CD4-positive, alpha-beta T cell treated with Interleukin-17A for 1 hour (primary cell): ENCODE results near the gene NRXN2.

ENCODE experiments used
- DNase-seq: peaks from one replicate; pipeline ENCODE4 v3.0.0-alpha.2; 2020

NRXN2 gene

DNA sequence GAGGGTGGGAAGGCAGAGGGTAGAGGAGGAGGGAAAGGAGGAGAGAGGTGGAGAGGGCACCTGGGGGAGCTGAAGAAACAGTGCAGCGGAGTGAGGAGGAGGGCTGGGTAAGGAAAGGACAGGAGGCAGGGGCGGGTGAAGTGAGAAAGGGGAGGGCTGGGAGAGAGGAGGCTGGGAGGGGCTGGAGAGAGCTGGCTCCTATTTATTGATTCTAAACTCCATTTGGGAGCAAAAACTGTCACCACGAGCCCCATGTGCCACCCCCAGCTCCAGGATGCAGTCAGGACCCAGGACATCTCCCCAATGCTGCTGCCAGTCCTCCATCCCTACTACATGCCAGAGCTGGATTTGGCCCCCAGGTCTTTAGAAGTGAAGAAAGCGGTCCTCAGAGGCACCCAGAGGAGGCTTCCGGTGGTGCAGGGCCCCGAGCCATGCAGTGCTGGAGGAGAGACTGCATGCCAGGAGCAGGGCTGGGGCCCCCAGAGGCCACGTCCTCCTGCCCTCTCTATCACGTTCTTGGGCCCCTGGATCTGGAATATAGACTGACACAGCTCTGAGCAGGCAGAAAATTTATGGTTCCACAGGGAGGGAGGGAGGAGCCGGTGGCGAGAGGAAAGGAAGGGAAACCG lies 78.2 kb downstream of the NRXN2 start:
- no peak for DNase-seq

DNA sequence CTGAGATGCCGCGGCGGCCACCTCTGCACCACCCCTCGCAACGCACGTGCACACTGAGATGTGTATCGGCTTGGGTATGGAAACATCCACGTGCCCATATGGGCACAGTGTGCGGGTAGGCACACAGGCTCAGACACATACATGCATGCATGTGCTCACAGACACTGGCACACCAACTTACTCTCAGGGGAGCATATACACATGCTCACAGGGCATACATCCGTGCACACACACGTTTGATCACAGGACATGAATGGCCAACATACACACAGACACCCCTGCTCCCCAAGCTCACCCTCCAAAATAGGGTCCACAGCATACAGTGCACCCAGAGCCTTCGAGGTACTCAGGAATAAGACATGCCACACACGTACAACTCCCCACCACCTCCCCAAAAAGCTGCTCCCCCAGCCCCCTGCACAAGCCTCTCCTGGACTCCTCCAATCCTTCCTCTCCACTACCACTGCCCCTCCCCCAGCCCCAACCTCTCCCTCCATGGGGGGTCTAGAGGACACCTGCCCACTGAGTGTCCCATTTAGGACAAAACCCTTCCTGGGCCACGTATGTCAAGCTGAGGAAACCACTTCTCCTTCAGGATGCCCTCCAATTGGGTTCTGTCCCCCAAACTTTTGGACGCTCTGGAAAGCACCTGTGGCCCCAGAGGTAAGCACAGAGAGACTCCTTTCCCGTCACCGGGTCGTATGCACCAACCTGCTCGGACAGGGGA lies 78.9 kb downstream of the NRXN2 start:
- no peak for DNase-seq

DNA sequence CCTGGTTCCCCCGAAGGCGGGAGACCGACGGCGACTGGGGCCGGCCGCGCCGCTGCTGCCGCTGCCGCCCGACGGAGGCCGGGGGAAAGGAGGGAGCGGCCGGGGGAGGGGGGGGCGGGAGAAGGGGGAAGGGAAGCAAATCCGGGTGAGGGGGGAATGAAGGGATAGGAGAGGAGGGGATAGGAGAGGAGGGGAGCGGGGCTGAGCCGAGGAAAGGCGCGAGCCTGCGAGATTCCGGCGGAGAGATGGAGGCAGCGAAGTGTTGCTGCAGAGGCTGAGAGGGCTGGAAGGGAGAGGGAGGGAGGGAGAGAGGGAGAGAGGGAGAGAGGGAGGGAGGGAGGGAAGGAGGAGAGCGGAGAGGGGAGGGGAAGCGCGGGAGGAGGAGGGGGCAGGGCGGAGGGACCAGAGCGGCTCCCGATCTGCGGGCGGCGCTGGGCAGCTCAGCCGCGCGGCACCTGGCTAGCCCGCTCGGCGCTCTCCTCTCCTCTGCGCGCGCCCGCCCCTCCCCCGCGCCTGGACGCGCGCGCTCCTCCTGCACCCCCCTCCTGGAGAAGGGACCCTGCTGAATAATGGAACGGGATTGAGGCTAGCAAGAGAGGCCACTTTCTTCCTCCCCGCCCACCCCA lies 79.6 kb downstream of the NRXN2 start:
- DNase-seq, result no peak

DNA sequence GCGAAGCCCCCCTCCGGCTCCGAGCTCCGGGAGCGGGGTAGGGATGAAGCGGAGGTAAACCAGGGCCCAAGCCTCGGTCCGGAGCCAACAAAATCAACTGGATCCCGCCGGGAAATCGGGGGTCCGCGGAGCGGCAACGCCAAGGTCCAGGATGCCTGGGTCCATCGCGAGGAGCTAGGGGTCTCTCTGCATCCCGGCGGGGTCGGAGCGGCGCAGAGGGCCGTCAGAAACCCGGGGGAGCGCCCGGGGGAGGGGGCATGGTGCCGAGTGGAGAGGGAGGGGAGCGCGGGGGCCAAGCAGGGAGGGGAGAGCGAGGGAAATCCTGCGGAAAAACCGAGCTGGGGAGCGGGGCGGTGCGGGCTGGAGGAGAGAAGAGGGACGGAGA lies 80.1 kb downstream of the NRXN2 start:
- no peak for DNase-seq

DNA sequence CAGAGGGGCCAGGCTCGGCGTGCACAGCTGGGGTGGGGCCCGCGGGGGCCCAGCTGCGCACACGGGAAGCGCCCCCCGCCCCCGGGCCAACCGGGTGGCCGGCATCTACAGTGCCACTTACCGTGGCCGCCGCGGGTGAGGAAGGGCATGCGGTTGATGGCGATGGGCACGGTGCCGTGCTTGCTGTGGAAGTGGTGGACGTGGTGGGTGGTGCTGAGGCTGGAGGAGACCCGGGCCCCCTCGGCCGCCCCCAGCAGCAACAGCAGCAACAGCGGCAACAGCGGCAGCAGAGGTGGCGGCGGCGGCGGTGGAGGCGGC lies 80.6 kb downstream of the NRXN2 start:
- DNase-seq, result no peak

DNA sequence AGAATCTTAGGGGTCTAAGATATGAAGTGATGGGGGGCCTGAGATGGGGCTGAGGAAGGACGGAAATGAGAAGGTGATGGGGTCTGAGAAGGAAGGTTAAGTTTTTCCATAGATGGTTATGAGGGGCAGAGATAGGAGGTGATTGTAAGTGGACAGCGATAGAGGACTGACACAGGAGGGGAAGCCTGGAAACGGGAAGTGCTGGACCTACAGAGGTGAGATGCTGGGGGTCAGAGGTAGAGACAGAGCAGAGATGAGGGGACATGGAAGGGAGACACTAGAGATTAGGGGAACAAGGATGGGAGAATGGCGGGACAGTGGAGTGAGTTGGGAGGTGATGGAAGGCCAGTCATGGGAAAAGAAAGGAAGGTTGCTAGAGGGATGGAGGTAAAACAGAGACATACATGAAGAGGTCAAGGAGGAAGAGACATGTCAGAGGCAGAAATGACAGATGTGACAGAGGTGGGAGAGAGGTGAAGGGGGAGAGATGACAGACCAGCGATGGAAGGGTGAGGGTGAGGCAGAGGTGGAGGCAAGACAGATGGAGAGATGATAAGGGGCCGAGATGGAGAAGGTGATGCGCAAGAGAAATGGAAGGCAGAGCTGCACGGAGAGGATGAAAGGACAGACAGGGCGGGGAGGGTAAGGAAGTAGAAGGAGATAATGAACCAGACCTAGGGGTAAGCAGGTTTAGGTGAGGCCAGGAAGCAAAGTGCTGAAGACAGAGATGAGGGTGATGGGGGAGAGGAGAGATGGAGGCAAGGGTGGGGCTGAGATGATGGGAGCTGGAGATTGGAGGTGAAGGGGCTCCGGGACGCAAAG lies 81.2 kb downstream of the NRXN2 start:
- DNase-seq, result no peak

DNA sequence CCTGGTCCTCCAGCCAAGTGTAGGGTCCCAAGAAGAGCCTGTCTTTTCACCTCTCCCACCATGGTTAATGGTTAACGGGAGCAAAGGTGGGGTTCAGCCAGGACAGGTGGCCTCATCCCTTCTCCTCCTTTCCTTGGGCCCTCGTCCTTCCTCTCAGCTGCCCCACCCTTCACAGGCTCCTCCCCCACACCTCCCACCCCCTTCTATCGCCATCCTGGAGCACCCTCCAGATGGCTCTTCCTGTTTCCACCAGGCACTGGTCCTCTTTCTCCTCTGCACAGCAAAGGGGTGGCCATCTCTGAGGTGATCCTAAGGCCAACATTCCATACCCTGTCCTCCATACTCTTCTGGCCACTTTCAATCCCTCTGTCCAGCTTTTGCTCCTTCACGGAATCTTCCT lies 83.1 kb downstream of the NRXN2 start:
- DNase-seq, result no peak

DNA sequence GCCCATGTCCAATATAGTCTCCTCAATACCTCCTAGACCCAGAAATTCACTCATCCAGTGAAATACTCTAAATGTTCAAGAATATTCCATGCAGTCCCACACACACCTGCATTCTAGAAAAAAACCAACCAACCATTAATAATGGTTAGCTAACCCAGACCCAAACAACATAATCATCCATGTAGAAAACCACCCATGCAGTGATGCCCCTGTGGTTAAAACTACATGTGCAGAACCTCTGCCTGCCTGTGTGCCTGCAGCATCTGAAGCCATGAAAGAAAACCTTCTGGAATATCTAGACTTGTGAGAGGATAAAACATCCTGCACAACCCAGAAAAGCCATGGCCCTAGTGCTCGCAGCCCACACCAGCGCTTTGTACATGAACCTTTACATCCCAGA lies 84.2 kb downstream of the NRXN2 start:
- no peak for DNase-seq

DNA sequence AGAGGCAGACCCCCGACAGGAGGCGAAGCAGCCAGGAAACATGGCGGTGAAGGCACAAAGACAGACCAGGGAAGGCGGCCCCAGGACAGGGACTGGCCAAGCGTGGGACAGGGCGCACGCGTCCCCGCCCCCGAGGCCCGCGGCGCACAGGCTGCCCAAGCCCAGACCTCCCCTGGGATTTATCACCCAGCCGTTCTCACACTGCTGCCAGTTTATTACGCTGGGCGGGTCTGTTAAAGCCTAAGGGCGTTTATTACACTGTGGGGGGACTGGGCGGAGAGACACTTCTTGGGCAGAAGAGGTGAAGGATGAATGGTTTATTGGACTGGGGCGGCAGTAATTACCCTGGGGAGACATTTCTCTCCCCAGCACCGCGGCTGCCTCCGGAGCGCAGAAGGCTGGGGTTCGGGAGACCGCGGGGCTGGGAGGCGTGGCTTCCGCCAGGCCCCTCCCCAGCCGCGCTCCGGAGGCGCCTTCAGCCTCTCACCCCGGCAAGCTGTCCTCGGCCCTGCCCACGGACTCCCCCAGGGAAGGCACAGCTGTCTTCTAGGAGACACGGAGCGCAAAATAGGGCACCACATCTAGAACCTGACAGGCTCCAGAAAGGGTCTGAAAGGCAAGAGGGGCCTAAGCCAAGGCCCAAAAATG lies 84.9 kb downstream of the NRXN2 start:
- DNase-seq, result no peak

DNA sequence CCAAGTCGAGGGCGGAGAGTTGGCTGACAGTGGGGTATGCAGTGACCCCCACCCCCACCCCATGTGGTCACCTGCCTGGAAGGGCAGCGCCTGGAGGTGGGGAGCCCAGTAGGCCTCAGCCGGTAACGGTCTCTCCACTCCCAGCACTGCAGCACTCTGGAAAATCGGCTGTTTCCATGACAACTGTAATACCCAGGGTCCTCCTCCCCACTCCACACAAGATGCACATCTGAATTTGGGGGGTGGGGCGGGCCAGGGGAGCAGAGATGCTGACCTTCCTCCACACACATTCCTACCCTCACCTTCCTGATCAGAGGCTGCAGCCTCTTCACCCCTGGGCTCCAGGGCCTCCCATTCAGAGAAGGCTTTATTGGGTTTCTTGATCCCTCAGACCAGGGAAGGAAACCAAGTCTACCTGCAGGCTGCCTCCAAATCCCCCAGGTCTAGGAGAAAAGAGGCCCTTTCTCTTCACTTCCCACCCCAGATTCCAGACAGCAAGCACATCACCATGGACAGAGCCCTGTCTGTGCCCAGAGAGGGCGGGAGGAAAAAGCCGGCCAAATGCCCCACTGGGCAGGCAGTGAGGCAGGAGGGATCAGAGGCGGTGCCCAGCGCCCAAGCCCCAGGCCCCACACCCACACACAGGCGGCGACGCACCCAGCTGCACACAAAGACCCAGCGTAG lies 85.5 kb downstream of the NRXN2 start:
- DNase-seq, result no peak

DNA sequence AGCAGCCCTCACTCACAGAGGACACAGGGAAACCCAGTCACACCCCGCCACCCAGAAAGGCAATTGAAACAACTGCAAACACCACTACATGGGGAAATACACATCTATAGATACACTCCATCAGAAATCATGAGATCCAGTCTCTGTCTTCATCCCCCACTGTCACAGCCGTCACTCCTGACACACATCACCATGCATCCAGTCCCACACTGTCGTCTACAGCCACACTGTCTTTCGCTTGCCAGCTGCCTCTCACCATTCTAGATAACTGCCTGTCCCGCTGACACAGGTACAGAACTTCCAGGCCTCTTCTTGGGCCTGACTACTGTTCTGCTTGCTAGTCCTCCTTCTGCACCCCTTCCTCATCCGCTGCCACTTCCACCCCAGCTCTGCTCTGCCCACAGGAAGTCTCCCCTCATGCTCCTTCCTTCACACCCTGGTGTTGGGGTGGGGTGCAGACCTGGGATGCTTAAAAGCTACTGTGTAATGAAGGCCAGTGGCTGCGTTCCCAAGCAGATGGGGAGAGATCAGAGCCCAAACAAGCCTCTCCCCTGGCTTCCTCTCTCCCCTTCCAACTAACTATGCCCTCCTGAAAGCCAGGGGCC lies 89.3 kb downstream of the NRXN2 start:
- no peak for DNase-seq

DNA sequence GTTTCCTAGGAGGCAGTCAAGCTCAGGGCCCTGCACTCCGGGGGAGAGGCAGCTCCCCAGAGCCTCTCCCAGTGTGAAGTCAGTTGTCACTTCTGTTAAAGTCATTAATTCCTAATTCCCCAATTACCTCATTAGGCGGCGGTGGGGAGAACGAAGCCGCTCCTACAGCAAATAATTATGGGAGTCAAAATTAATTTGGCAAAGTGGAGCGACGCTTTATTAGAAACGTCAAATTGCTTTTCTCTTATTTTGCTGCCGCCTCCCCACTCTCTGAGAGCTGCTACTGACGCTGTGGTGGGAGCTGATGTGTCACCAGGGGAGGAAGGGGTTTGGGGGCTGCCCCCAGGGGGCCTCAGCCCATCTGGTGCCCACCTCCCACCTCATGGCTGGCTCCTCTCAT lies 90.3 kb downstream of the NRXN2 start:
- DNase-seq, result no peak

DNA sequence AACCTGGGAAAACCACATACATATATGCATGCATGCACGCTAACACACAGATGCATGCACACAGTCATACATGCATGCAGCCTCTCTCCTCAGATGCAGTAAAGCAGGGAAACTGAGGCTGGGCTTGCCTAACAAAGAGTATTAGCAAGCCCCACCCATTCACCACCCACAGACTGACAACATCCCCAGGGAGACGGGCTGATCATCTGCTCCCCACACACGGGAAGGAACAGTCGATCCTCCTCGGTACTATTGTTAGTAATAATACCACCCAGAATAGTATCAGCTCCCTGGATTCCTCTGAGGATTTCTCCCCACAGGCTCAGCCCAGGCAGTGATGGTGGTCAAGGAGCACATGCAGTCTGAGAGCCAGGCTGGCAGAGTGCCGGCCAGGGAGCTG lies 90.8 kb downstream of the NRXN2 start:
- DNase-seq, result no peak

DNA sequence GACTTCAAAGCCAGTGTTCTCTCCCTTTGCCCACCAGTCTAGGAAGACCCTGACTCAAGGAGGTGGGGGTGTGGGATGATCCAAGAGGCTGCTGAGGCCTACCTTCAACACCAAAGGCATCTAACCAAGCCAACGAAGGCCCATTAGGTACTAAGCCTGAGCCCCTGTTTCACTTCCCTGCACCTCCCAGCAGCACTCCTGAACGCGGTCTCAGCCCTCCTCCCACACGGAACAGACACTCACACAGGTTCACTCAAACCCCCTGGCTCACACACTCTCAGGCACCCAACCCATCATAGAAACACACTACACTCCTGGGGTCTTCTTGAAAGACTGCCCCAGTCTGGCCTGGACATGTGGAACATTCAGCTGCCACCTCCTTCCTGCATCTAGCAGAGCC lies 91.3 kb downstream of the NRXN2 start:
- DNase-seq, result no peak

DNA sequence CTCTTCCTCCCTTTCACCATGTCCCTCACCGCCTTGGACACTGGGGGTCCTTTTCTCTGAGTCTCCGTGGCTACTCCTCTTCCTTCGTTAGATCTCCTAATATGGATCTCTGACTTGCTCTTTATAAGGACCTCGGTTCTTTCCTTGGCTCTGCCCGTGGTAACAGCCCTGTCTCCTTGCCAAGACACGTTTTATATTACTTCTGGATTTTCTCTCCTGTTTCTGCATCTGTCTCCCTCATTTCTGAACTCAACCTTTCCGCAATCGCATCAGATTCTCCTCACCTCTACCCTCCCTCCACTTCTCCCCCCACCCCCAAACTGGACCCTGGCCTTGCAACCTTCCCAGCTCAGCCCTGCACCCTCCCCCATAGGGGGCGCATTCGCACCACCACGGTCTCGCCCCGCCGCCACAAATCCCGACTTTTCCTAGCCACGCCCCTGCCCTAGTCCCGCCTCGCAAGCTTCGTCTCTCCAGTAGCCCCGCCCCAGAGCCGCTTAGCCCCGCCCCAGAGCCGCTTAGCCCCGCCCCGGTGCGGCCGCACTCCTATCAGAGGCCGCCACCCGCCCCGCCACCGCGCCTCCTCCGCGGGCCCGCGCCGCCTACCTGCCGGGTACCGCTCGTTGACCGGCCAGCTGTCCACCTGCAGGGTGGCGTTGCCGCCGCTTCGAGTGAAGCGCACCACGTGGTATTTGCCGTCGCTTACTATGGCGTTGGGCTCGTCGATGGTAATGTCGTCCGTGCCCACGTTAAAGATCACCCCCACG lies 93.0 kb downstream of the NRXN2 start:
- DNase-seq, result no peak

DNA sequence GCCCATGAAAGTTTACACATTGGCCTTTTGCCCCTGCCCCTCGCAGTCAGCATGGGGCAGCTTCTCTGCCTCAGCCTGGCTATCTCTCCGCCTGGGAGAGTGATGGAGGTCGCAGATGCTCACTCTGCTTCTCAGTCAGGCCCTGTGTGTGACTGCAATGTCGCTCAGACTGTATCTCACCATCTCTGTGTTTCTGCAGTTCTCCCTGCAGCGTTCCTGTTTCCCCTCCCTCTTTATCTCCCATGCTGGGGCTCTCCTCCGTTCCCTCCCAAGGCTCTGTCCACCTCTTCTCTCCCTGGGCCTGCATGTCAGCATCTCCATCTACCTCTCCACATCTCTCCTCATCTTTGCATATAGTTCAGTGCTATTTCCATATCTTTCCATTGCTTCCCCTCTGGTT lies 93.9 kb downstream of the NRXN2 start:
- DNase-seq, result no peak

DNA sequence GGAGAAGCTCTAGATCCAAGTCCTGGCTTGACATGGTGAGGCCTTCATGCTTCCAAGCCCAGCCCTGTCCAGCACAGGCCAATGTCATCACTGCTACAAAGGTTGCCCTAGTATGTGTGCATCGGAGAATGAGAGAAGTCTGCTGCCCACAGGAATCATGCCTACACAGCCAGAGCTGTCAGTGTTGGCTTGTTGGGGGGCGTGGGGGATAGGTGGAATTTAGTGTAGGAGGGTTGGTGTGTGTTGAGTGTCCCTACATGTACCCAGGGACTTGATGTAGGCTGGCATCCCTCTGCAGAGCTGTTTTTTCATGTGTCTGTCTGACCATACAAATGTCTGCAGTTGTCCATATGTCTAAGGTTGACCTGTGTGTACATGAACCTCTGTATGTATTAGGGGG lies 94.4 kb downstream of the NRXN2 start:
- DNase-seq, result no peak

DNA sequence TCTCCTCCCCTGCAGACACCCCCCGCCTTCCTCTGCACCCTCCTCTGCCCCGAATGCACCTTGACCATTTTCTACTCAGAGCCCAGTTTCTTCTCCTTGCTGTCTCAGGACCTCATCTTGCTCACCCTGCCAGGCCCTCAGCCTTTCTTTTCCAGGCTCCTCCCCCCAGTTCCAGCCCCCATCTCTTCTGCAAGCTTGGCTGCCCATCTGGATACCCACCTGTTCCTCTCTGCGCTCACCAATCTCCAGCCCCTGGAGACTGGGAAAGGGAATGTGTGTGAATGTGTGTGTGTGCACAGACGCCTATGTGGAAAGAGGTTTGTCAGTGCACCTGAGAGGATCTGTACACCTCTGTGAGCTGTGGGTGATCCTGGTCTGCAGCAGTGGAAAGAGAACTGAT lies 95.6 kb downstream of the NRXN2 start:
- DNase-seq, result no peak

DNA sequence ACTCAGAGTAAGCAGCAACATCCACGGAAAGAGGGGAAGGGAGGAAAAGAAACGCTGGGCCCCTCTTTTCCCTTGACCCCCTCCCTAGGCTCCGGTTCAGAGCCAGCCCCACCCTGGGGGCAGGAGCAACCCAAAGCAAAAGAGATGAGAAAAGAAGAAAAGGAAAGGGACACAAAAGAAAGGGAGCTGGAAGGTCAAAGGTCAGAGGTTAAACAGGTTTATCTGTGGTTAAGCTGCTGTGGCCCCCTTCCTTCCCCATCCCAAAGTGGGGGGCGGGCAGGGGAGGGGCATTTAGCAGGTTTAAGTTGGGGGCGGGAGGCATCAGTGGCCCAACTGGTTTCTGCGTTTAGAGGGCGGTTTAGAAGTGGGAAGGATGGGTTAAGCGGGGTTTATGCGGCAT lies 96.4 kb downstream of the NRXN2 start:
- no peak for DNase-seq

DNA sequence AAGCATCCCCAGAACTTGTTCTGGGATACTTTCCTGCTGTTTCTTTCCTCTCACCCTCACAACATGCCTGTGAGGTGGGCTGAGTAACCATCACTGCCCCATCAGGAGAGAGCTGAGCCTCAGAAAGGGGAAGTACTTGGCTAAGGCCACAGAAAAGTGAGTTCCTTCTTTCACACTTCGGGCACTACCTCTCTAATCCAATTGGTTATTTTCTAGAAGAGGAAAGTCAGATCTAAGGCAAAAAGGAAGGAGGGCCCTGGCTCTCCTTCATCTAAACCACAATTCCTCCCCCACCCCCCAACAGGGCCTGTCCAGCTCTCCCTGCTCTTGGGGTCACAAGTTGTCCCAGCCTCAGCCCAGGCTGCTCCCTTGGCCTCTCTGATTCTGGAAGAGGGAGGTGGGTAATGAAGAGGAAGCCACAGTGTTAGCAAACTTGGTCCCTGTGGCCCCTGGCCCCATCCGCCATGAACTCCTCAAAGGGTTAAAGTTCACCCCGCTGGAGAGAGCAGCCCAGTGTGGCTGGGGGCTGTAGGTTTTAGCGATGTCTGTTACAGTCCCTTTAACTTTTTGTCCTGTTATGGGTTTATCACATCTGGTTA lies 98.0 kb downstream of the NRXN2 start:
- no peak for DNase-seq

DNA sequence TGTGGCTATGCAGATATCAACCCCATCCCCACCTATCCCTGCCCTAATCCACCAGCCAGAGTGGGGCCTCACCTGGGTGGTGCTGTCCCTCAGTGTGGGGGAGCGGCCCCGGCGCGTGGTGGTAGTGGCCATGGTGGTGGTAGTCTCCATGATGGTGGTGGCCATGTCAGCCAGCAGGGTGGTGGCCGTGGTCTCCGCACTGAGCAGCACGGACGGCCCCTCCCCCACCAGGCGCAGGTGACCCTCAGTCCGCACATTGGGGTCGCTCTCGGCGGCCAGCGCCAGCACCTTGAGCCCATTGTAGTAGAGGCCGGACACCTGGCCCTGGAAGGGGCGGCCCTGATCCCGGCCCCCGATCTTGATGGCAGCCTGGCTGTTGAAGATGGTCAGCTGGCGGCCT lies 100.3 kb downstream of the NRXN2 start:
- DNase-seq, result no peak
